ENCODE results near the gene USPL1. TPM values are rescaled to one million over a fixed set of nuclear protein-coding genes. Genes with fewer than 3 reads are reported as not detected.

The USPL1 gene
- polyA plus RNA-seq, 1 donor (not counting 4 experiments of a cell fraction or from before 2014, with no cell fraction given), result 12.3 TPM

DNA sequence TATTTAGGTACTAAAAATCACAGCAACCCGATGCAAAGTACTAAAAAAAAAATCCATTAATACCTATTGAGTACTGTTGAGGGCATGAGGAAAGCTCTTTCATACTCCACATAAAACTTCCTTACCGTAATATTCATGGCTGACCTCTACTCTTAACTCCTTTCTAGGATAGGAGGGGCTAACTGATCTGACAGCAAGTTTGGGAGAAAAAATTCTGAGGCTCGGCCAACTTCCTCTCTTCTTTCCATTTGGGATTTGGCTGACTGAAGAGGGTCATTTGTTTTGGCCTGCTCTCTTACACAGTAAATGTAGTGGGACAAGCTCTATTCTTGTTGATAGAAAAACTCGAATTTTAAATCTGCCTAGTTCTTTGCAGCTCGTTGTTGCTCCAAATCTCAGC is 9.4 kb upstream of the USPL1 start:
- Histone ChIP-seq H3K4me3 (ENCODE audit: control insufficient read depth in 2 of 3, extremely low read depth in 1 of 3, insufficient read depth in 2 of 3, low read depth in 1 of 3, low read length in 3 of 3) (no peak overlapping the region), H3K27ac (ENCODE audit: control insufficient read depth, insufficient read depth, low read length) (no peak overlapping the region), H3K4me2 (ENCODE audit: control insufficient read depth, extremely low read depth, insufficient read depth, low read depth, low read length) (no peak overlapping the region), H3K9ac (ENCODE audit: control insufficient read depth, extremely low read depth, insufficient read depth, low read length) (no peak overlapping the region), H3K9me1 (ENCODE audit: control insufficient read depth, extremely low read depth, insufficient read depth, low read length) (no peaks in the 10 kb centered on the region), H3K27me3 (ENCODE audit: control insufficient read depth, extremely low read depth, insufficient read depth, low read length) (no peaks in the 10 kb centered on the region), H2AFZ (ENCODE audit: control insufficient read depth, low read length) (no peak overlapping the region), H4K20me1 (ENCODE audit: control insufficient read depth, extremely low read depth, insufficient read depth, low read length) (no peaks in the 10 kb centered on the region), H3K4me1 (ENCODE audit: control insufficient read depth, extremely low read depth, insufficient read depth, low read length) (no peaks in the 10 kb centered on the region), H3K36me3 (ENCODE audit: control insufficient read depth in 2 of 2, extremely low read depth in 1 of 2, insufficient read depth in 2 of 2, low read length in 2 of 2) (no peaks in the 10 kb centered on the region), H3K9me3 (ENCODE audit: control insufficient read depth, low read depth, low read length) (no peaks in the 10 kb centered on the region), H3K79me2 (ENCODE audit: control insufficient read depth, insufficient read depth, low read length) (peaks cover 6% of the 10 kb centered on the region)
- FAIRE-seq, result no peak
- DNase-seq (ENCODE audit: low read depth, low spot score), result no peak
- TF ChIP-seq, protein P1, sequence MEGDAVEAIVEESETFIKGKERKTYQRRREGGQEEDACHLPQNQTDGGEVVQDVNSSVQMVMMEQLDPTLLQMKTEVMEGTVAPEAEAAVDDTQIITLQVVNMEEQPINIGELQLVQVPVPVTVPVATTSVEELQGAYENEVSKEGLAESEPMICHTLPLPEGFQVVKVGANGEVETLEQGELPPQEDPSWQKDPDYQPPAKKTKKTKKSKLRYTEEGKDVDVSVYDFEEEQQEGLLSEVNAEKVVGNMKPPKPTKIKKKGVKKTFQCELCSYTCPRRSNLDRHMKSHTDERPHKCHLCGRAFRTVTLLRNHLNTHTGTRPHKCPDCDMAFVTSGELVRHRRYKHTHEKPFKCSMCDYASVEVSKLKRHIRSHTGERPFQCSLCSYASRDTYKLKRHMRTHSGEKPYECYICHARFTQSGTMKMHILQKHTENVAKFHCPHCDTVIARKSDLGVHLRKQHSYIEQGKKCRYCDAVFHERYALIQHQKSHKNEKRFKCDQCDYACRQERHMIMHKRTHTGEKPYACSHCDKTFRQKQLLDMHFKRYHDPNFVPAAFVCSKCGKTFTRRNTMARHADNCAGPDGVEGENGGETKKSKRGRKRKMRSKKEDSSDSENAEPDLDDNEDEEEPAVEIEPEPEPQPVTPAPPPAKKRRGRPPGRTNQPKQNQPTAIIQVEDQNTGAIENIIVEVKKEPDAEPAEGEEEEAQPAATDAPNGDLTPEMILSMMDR (optimal IDR thresholded peaks at IDR 0.05 in 1 of 3, IDR thresholded peaks at IDR 0.05 in 1 of 3, conservative IDR thresholded peaks at IDR 0.05 in 1 of 3; ENCODE audit: extremely low read depth in 1 of 3, insufficient read depth in 2 of 3, low read length in 3 of 3), result no peak
- TF ChIP-seq EZH2 (IDR thresholded peaks at IDR 0.05; ENCODE audit: low read length), result no peak
- dilution Hi-C loops (cut with MboI; ENCODE audit: extremely low pct_ligation_motif_present, low sequenced_read_pairs), result no loop called here

DNA sequence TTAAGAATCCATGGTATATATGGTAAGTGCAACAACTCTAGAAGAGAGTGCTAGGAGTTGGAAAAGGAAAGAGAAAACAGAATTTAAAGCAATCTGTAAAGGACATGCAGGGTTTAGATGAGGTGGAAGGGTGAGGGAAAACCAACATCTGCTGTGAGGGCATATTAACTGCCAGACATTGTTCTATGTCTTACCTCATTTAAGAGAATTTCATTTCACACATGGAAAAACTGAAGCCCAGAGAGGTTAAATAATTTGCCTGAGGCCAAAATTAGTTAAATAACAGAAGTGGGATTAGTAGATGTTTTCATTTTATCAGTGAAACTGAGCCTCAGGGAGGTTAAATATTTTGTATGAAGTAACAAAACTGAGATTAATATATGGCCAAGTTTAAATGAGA is 7.4 kb upstream of the USPL1 start:
- dilution Hi-C loops (cut with MboI; ENCODE audit: extremely low pct_ligation_motif_present, low sequenced_read_pairs), result no loop called here
- FAIRE-seq, result no peak
- no peak overlapping the region for H3K27ac ChIP-seq (ENCODE audit: control insufficient read depth, insufficient read depth, low read length)

More for the DNA sequence above, 7.4 kb upstream of the USPL1 start:
- H3K4me2 ChIP-seq (ENCODE audit: control insufficient read depth, extremely low read depth, insufficient read depth, low read depth, low read length), result no peak overlapping the region
- H3K36me3 ChIP-seq (ENCODE audit: control insufficient read depth in 2 of 2, extremely low read depth in 1 of 2, insufficient read depth in 2 of 2, low read length in 2 of 2), result no peaks in the 10 kb centered on the region
- DNase-seq (ENCODE audit: low read depth, low spot score), result no peak
- H3K9ac ChIP-seq (ENCODE audit: control insufficient read depth, extremely low read depth, insufficient read depth, low read length), result no peak overlapping the region
- peaks cover 15% of the 10 kb centered on the region for H3K79me2 ChIP-seq (ENCODE audit: control insufficient read depth, insufficient read depth, low read length)
- no peaks in the 10 kb centered on the region for H3K9me3 ChIP-seq (ENCODE audit: control insufficient read depth, low read depth, low read length)
- TF ChIP-seq, protein P1 (optimal IDR thresholded peaks at IDR 0.05 in 1 of 3, IDR thresholded peaks at IDR 0.05 in 1 of 3, conservative IDR thresholded peaks at IDR 0.05 in 1 of 3; ENCODE audit: extremely low read depth in 1 of 3, insufficient read depth in 2 of 3, low read length in 3 of 3), result no peak
- TF ChIP-seq EZH2 (IDR thresholded peaks at IDR 0.05; ENCODE audit: low read length), result no peak
- no peak overlapping the region for H2AFZ ChIP-seq (ENCODE audit: control insufficient read depth, low read length)
- H3K4me3 ChIP-seq (ENCODE audit: control insufficient read depth in 2 of 3, extremely low read depth in 1 of 3, insufficient read depth in 2 of 3, low read depth in 1 of 3, low read length in 3 of 3), result no peak overlapping the region
- no peaks in the 10 kb centered on the region for H4K20me1 ChIP-seq (ENCODE audit: control insufficient read depth, extremely low read depth, insufficient read depth, low read length)
- no peaks in the 10 kb centered on the region for H3K4me1 ChIP-seq (ENCODE audit: control insufficient read depth, extremely low read depth, insufficient read depth, low read length)
- no peaks in the 10 kb centered on the region for H3K9me1 ChIP-seq (ENCODE audit: control insufficient read depth, extremely low read depth, insufficient read depth, low read length)
- no peaks in the 10 kb centered on the region for H3K27me3 ChIP-seq (ENCODE audit: control insufficient read depth, extremely low read depth, insufficient read depth, low read length)

Measured in keratinocyte (primary cell).